HT-29 (cell line): ENCODE data around the gene ELL3. TPM values are rescaled to one million over a fixed set of nuclear protein-coding genes. Genes with fewer than 3 reads are reported as not detected.

ENCODE experiments used
- DNase-seq: peaks from one replicate; pipeline ENCODE4 v3.0.0-alpha.2; 2015; ENCODE audit warnings: low spot score
- small RNA-seq: library from RNA; depleted of rRNA; stranded (forward); fragments of <200 nt; gene quantifications from one replicate; pipeline ENCODE3, GENCODE V24; 2014
- total RNA-seq: library from RNA; depleted of rRNA; stranded (reverse); fragments of >200 nt; shearing (Covaris generic); gene quantifications from 2 replicates; pipeline ENCODE4 v1.2.3, GENCODE V29; 2014; rRNA removed

Gene ELL3
- total RNA-seq, 1 experiment from 2014 or later = 101 TPM

DNA sequence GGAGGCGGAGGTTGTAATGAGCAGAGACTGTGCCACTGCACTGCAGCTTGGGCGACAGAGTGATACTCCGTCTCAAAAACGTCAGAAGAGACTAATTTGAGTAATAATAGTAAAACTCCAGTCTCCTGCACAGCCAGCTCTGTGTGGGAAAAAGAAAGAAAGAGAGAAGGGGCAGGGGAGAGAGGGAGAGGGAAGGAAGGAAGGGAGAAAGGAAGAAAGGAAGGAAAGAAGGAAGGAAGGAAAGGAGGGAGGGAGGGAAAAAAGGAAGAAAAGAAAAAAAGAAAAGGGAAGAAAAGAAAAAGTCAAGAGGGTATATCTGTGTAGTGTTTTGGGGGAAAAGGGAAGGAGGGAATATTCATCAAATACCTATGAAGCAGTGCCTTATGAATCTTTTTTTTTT is 53.6 kb downstream of the ELL3 start:
- DNase-seq = no peak

Small RNA genes lying within 50 kb of the gene (small RNA-seq; reads per million reads assigned to genes)
- not detected for gene MIR1282
- not detected for gene RNU6-354P

Other genes with a start within 250 kb of the ELL3 start
- 51.8 and 62.5 TPM in 2 replicates for gene PPIP5K1, start 186.8 kb downstream of the ELL3 start, total RNA-seq
- gene CKMT1B, start 182.9 kb downstream of the ELL3 start, total RNA-seq = 2.6 and 7.6 TPM in 2 replicates
- gene STRC, start 158.2 kb downstream of the ELL3 start, total RNA-seq = 0.18 TPM in 1 of 2 replicates, not detected in the other
- gene CATSPER2, start 128.1 kb downstream of the ELL3 start, total RNA-seq = 2.9 and 5.0 TPM in 2 replicates
- 1.9 and 2.7 TPM in 2 replicates for gene CKMT1A, start 83.1 kb downstream of the ELL3 start, total RNA-seq
- 560 and 640 TPM in 2 replicates for gene PDIA3, start 30.5 kb downstream of the ELL3 start, total RNA-seq
- gene SERF2, start 15.4 kb upstream of the ELL3 start, total RNA-seq = 758 and 789 TPM in 2 replicates
- not detected in 2 replicates for gene SERINC4, start 23.3 kb upstream of the ELL3 start, total RNA-seq
- gene HYPK, start 23.6 kb upstream of the ELL3 start, total RNA-seq = 16.9 and 18.8 TPM in 2 replicates
- 10.9 TPM in 2 replicates for gene MFAP1, start 47.7 kb upstream of the ELL3 start, total RNA-seq
- 11.5 and 12.7 TPM in 2 replicates for gene WDR76, start 50.0 kb upstream of the ELL3 start, total RNA-seq